Hepatic stellate cell (primary cell): Measurements from ENCODE around the gene INPP5A.

Source experiments
- DNase-seq: peaks from one replicate; pipeline ENCODE4 v3.0.0; 2011; ENCODE audit warnings: low spot score

The INPP5A gene

GRCh38 chr10:132628966-132629900 lies 91.6 kb downstream of the INPP5A start:
- DNase-seq: no peak

DNA sequence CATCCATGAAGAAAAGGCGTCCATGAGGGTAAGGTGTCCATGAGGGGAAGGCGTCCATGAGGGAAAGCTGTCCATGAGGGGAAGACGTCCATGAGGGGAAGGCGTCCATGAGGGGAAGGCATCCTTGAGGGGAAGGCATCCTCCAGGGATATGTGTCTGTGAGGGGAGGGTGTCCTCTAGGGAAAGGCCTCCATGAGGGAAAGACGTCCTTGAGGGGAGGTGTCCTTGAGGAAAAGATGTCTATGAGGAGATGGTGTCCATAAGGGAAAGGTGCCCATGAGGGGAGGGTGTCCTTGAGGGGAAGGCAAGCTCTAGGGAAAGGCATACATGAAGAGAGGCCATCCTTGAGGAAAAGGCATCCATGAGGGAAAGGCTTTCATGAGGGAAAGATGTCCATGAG lies 92.6 kb downstream of the INPP5A start:
- no peak for DNase-seq

- DNase-seq: peak; percentile 73
These were observed 93.2 kb downstream of the INPP5A start for GRCh38 chr10:132630666-132631337.

DNA sequence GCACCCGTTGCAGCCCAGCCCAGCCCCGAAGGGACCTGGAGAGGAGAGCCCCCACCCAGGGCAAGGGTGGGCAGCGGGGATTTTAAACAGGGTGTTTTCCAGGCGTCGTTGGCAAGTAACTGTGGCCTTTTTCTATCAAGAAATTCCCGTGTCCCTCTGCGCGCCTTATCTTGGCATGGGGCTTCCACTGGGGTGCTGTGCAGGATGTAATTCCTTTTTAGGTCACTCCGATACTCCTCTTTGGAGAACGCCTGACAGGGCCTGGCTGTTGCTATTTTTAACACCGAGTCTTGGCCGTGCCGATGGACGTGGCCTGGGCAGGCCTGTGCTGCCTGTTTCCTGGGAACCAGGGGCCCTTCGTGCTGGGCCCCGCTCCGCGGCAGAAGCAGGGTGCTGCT lies 93.8 kb downstream of the INPP5A start:
- peak; percentile 92 for DNase-seq

DNA sequence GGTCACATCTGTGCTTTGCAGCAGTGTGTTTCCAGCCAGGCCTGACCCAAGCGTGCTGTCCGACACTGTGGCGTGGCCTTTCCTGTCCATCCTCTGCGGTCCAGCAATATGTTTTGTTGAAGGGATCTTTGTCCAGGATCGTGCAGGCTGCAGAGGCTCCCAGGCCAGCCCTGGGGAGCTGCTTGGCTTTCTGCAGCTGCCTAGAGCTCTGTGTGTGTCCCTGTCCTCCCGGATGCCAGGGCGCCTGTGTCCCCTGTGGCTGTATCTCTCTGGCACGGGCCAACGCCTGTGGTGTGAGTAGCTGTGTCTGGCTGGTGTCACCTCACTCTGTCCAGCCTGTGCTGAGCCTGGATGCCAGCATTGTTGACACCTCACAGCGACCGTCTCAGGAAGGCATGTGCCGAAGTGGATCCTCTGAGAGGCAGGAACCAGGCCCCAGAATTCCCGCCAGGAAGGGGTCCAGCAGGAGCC lies 94.5 kb downstream of the INPP5A start:
- DNase-seq: no peak

DNA sequence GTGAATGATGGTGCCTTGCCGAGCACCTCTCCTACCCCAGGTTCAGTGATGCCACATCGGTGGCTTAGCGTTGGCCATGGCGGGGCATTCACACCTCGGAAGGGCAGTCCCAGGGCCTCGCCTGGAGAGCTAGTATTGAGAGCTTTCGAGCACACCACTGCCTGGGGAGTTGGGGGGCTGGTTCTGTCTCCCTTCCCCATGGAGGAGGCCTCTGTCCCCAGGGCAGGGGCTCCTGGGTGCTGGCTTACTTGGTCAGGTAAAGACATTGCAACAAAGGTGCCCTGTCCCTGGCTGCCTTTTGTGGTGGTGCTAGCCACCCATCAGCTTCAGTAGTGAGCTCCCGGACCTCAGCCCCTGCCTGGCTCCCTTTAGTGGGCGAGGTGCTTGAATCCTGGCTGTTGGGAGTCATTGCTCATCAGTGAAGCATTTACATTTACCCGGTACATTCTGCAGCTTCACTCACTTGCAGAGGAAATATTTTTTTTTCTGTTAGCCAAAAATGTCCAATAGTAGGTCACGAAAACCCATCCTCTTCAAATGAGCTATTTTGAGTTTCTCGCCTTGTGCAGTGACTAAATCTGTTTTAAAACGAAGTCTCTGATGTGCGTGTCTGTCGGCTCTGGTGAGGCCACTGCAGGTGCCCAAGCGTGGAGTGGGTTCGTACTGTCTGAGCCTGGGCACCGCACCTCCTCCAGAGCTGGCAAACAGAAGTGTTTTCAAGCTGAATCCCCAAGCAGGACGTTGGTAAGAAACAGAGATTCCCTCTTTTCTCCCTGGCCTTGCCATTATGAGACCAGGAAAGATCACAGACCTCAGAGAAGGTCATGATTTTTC lies 95.5 kb downstream of the INPP5A start:
- DNase-seq: peak; percentile 95

- no peak for DNase-seq
These were observed 96.8 kb downstream of the INPP5A start for GRCh38 chr10:132634241-132634946.

DNA sequence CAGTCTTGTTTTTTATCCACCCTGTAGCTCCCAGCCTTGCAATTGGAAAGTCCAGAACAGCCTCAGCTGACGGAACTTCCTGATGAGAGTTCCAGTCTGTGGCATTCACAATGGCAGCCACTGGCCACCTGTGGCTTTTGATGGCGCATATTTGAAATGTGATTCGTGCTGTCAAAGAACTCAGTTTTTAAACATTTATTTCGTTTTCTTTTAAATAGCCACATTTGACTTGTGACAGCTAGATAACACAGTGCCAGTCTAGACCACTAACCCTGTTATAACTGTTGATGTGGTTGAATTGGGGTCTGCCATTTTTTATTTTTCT lies 97.3 kb downstream of the INPP5A start:
- DNase-seq: no peak

DNA sequence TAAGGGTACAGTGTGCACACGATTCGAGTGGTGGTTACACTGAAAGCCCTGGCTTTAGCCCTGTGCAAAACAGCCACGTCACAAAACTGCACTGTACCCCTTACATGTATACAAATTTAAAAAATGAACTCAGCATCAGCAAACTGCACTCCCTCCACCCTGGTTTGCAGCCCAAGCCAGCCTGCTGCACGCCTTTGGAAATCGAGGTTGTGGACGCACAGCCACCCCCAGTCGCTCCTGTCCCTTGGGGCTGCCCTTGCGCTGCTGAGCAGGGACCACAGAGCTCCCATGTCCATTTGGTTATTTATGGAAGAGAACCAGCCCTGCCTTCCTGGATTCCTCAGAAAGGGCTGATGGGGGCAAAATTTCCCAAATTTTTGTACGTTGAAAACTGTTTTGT lies 98.8 kb downstream of the INPP5A start:
- no peak for DNase-seq

DNA sequence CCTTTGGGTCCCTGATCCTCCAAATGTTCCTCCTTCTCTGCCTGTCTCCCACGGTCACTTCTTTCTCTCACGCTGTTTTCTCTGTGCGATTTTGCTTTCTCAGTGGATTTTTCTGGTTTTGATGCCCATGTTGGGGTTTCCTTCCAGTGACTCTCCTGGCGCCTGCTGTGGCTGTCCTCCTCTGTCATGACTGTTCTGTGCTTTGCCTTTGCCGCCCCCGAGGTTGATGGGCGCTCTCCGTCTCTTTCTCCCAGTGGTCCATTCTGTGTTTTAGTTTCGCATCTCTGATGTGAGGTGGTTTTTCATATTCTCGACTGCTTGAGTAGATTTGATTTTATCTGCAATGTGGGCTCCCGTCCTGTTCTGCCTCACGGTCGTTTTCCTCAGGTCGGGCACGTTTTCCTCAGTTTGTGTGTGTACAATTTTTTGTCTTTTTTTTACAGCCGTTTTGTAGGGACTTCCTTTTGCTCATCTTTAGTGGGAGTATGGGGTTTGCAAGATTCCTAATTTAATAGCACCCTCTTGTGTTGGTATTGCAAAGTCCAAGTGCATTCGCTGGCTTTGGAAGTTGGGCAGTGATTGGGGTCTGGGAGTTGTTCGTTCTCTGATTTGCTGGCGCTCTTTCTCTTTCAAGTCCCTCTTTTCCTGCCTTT lies 100.0 kb downstream of the INPP5A start:
- DNase-seq: peak; percentile 91

DNA sequence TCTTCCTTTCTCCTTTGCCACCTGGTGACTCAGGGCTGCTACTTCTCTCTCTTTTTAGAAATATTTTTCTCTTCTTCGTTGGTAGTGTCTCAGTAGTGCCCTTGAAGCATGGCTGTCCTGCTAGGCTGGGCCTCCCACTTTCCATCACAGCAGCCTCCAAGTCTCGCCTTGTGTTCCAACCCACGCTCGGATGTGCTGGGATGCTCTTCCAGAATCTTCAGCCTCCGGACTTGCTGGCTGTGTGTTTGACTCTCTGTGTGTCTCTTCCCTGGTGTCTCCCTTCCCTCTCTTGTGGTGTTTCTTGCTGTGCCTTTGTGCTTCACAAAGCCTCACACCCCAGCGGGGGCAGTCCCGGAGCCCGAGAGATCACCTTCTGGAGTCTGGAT lies 100.5 kb downstream of the INPP5A start:
- DNase-seq: no peak

DNA sequence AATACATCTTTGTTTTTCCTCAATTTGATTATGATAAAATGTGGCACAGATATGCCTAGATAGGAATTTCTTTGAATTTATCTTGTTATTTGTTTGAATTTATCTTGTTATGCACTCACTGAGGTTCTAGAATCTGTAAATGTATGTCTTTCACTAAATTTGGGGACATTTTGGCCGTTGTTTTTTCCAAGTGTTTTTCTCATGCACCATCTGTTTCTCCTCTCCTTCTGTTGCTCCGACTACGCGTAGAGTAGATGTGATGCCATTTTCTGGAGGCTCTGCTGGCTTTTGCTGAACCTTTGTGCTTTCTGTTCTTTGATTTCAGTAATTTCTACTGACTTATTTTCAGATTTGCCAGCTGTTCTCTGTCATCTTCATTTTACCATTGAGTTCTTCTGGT lies 101.9 kb downstream of the INPP5A start:
- no peak for DNase-seq

GRCh38 chr10:132640326-132641125 lies 102.9 kb downstream of the INPP5A start:
- DNase-seq: no peak

DNA sequence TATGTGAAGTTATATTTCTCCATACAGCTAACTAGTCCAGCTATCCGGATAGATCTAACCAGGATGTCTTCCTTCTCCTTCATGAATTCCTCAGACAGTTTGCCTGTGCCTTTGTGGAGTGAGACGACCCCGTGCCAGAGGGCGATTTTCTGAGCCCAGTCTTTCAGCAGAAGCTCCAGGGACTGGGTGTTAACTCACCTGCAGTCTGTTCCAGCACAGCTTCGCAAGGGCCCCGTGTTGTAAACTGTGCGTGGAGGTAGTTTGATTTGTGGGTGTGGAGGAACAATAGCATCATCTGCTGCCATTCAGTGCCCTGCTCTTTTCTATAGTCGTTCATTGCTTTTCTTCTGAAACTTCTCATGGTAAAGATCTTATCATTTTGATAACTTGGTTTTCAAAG lies 103.8 kb downstream of the INPP5A start:
- DNase-seq: no peak

GRCh38 chr10:132641966-132642731 lies 104.6 kb downstream of the INPP5A start:
- DNase-seq: no peak

GRCh38 chr10:132642732-132643008 lies 105.1 kb downstream of the INPP5A start:
- no peak for DNase-seq

- DNase-seq: no peak
These were observed 106.3 kb downstream of the INPP5A start for GRCh38 chr10:132643709-132644526.

DNA sequence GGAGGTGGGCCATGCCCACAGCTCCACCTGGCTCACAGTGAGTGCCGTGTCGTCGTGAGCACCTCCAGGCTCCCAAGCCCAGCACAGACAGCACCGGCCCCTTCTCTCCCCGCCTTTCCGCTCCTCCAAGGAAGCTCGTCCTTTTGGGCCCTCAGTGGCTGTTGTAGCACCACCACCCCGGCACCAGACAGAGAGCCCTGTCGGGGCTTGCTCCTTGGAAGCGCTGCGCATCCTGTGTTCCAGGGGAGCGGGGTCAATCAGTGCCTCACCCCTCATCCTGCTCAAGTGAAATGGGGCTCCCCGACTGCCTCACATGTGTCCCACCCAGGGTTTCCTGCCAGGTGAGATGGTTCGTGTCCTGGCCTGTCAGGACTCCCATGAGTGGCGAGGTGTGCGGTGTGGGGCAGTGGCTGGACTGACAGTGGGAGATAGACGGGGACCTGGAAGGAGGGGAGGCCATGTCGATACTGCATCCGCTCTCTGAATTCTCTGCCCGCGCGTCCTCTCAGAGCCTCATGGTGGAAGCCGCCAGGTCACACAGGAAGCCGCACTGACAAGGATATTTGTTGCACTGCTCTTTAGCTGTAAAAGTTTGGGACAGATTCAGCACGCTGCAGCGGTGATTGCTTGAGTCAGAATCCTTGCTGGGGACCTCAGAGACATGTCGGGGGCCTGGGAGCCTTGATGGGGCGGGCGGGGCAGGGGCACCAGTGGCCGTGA lies 107.1 kb downstream of the INPP5A start:
- no peak for DNase-seq

DNA sequence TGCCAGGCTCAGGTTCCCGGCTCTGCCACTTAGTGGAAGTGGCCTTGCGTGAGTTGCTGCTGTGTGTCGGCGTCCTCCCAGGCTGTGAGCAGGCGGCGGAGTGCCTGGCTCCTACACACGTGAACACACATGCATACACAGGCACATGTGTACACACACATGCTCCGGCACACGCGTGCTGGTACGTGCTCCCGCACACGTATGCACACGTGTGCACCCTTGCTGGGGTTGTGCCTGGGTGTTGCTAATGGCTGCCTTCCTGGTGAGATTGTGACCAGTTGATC lies 107.6 kb downstream of the INPP5A start:
- DNase-seq: no peak
